ENCODE measurements around the gene ETNK2.

DNA sequence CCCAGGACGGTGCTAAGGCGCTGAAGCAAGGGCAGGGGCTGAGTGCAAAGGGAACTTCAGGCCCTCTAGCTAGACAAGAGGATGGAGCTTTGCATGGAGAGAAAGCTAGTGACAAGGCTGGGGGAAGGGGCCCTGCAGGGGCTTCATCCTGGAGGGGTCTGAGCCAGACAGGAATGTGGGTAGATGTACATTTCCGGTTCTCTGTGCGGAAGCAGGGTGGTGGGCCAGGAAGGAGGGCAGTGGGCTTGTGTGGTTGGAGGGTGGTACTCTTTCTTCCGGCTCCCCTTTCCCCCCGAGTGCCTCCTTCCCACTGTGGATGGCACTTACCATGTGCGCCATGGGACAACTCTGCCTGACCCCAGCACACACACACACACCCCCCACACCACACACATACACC, 42.9 kb upstream of the ETNK2 start:
- TF ChIP-seq FOXA1 (IDR thresholded peaks at IDR 0.05) (no peak), FOXA1 (CRISPR knock-in tag; IDR thresholded peaks at IDR 0.05) (no peak), CHD4 (IDR thresholded peaks at IDR 0.05; ENCODE audit: borderline replicate concordance, low read length) (no peak), KDM3A (CRISPR knock-in tag; IDR thresholded peaks at IDR 0.05; ENCODE audit: low read depth) (no peak), ZNF530 (CRISPR knock-in tag; IDR thresholded peaks at IDR 0.05; ENCODE audit: low read depth) (no peak), MYC (CRISPR knock-in tag; IDR thresholded peaks at IDR 0.05; ENCODE audit: borderline replicate concordance) (no peak), TAF15 (IDR thresholded peaks at IDR 0.05; ENCODE audit: low read depth, low read length, poor library complexity, severe bottlenecking) (no peak), ASH2L (IDR thresholded peaks at IDR 0.05; ENCODE audit: insufficient read length, low read depth, low read length) (no peak), YY1 (IDR thresholded peaks at IDR 0.05; ENCODE audit: insufficient read depth, insufficient replicate concordance, low read depth, low read length) (no peak), NFE2L1 (CRISPR knock-in tag; IDR thresholded peaks at IDR 0.05; ENCODE audit: borderline replicate concordance) (no peak)
- TF ChIP-seq, protein P1, sequence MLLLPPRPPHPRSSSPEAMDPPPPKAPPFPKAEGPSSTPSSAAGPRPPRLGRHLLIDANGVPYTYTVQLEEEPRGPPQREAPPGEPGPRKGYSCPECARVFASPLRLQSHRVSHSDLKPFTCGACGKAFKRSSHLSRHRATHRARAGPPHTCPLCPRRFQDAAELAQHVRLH (CRISPR knock-in tag; IDR thresholded peaks at IDR 0.05; ENCODE audit: borderline replicate concordance, low read depth), result no peak
- TF ChIP-seq, protein P2, sequence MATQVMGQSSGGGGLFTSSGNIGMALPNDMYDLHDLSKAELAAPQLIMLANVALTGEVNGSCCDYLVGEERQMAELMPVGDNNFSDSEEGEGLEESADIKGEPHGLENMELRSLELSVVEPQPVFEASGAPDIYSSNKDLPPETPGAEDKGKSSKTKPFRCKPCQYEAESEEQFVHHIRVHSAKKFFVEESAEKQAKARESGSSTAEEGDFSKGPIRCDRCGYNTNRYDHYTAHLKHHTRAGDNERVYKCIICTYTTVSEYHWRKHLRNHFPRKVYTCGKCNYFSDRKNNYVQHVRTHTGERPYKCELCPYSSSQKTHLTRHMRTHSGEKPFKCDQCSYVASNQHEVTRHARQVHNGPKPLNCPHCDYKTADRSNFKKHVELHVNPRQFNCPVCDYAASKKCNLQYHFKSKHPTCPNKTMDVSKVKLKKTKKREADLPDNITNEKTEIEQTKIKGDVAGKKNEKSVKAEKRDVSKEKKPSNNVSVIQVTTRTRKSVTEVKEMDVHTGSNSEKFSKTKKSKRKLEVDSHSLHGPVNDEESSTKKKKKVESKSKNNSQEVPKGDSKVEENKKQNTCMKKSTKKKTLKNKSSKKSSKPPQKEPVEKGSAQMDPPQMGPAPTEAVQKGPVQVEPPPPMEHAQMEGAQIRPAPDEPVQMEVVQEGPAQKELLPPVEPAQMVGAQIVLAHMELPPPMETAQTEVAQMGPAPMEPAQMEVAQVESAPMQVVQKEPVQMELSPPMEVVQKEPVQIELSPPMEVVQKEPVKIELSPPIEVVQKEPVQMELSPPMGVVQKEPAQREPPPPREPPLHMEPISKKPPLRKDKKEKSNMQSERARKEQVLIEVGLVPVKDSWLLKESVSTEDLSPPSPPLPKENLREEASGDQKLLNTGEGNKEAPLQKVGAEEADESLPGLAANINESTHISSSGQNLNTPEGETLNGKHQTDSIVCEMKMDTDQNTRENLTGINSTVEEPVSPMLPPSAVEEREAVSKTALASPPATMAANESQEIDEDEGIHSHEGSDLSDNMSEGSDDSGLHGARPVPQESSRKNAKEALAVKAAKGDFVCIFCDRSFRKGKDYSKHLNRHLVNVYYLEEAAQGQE (IDR thresholded peaks at IDR 0.05; ENCODE audit: borderline replicate concordance in 1 of 2, low read depth in 1 of 2, low read length in 2 of 2), result no peak
- TF ChIP-seq, protein P3, sequence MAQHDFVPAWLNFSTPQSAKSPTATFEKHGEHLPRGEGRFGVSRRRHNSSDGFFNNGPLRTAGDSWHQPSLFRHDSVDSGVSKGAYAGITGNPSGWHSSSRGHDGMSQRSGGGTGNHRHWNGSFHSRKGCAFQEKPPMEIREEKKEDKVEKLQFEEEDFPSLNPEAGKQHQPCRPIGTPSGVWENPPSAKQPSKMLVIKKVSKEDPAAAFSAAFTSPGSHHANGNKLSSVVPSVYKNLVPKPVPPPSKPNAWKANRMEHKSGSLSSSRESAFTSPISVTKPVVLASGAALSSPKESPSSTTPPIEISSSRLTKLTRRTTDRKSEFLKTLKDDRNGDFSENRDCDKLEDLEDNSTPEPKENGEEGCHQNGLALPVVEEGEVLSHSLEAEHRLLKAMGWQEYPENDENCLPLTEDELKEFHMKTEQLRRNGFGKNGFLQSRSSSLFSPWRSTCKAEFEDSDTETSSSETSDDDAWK (CRISPR knock-in tag; IDR thresholded peaks at IDR 0.05), result no peak
